Measurements from ENCODE around the gene RGS3.

GRCh38 chr9:113603048-113603375 is 139.5 kb downstream of the RGS3 start:
- TF ChIP-seq JUN (IDR thresholded peaks at IDR 0.05) = no peak
- no peak for TF ChIP-seq HEYL (CRISPR knock-in tag; IDR thresholded peaks at IDR 0.05)
- no peak for TF ChIP-seq SMC3 (IDR thresholded peaks at IDR 0.05)
- no peak for TF ChIP-seq CTCF (IDR thresholded peaks at IDR 0.05)
- no peak for TF ChIP-seq REST (IDR thresholded peaks at IDR 0.05)
- TF ChIP-seq POLR2A (IDR thresholded peaks at IDR 0.05; ENCODE audit: low read length) = no peak
- no peak for TF ChIP-seq PHF8 (IDR thresholded peaks at IDR 0.05; ENCODE audit: borderline replicate concordance, low read depth)

Measured in A549 (cell line).